NCI-H187 treated with DMSO at 0.1 percent for 48 hours (cell line): ENCODE measurements around the gene CACHD1.
A peak's percentile ranks its signal among the peaks of the same experiment; 100 is the strongest.

Source experiments
- DNase-seq: peaks from one replicate; lab custom pipeline; 2025; lab: John Stamatoyannopoulos, UW

The CACHD1 gene

GRCh38 chr1:64550510-64550909, 80.6 kb downstream of the CACHD1 start:
- peak; percentile 88 for DNase-seq

- no peak for DNase-seq
Observed at GRCh38 chr1:64550946-64551605, 81.1 kb downstream of the CACHD1 start.

GRCh38 chr1:64553285-64553684, 83.4 kb downstream of the CACHD1 start:
- no peak for DNase-seq

- DNase-seq: no peak
Observed at GRCh38 chr1:64555947-64556346, 86.0 kb downstream of the CACHD1 start.

- no peak for DNase-seq
Observed at GRCh38 chr1:64561993-64562392, 92.1 kb downstream of the CACHD1 start.

GRCh38 chr1:64563958-64564565, 94.1 kb downstream of the CACHD1 start:
- no peak for DNase-seq

- DNase-seq: no peak
Observed at GRCh38 chr1:64564891-64565290, 95.0 kb downstream of the CACHD1 start.

- no peak for DNase-seq
Observed at GRCh38 chr1:64567426-64568170, 97.7 kb downstream of the CACHD1 start.

- DNase-seq: no peak
Observed at GRCh38 chr1:64568171-64568450, 98.2 kb downstream of the CACHD1 start.

GRCh38 chr1:64569411-64569810, 99.5 kb downstream of the CACHD1 start:
- no peak for DNase-seq

- DNase-seq: no peak
Observed at GRCh38 chr1:64570267-64570855, 100.4 kb downstream of the CACHD1 start.

- no peak for DNase-seq
Observed at GRCh38 chr1:64572222-64572900, 102.4 kb downstream of the CACHD1 start.

- DNase-seq: no peak
Observed at GRCh38 chr1:64574301-64574700, 104.4 kb downstream of the CACHD1 start.

- DNase-seq: no peak
Observed at GRCh38 chr1:64575881-64576676, 106.2 kb downstream of the CACHD1 start.

GRCh38 chr1:64578270-64578973, 108.5 kb downstream of the CACHD1 start:
- no peak for DNase-seq

- no peak for DNase-seq
Observed at GRCh38 chr1:64579767-64580166, 109.8 kb downstream of the CACHD1 start.

GRCh38 chr1:64581135-64581842, 111.4 kb downstream of the CACHD1 start:
- peak; percentile 82 for DNase-seq

GRCh38 chr1:64581843-64582185, 111.9 kb downstream of the CACHD1 start:
- no peak for DNase-seq

GRCh38 chr1:64584479-64584878, 114.5 kb downstream of the CACHD1 start:
- no peak for DNase-seq

- no peak for DNase-seq
Observed at GRCh38 chr1:64588876-64589275, 118.9 kb downstream of the CACHD1 start.

- DNase-seq: no peak
Observed at GRCh38 chr1:64590316-64590715, 120.4 kb downstream of the CACHD1 start.
